PC-9 (cell line): ENCODE results near the gene CDHR5. TPM values are rescaled to one million over a fixed set of nuclear protein-coding genes. Genes with fewer than 3 reads are reported as not detected.

ENCODE experiments used
- BruUV-seq: library from RNA; stranded (reverse); fragments of 400-500 nt; replicated peaks from 2 replicates; lab custom pipeline; 2021; lab: Mats Ljungman, UMichigan
- CTCF ChIA-PET: fragments of 300-600 bp; sonication (Branson Sonifier 250); formaldehyde crosslinking; loops from one replicate; lab custom pipeline; 2022; ENCODE audit warnings: antibody characterized with exemption; lab: Charles Lee
- POLR2A ChIA-PET: fragments of 300-600 bp; sonication (Branson Sonifier 250); formaldehyde crosslinking; loops from one replicate; lab custom pipeline; 2022; ENCODE audit warnings: antibody characterized with exemption; ENCODE audit not compliant: unreplicated experiment; lab: Charles Lee
- DNase-seq, 2 experiments: peaks; one replicate each; pipeline versions ENCODE4 v3.0.0 to v3.0.0-alpha.2; 2015 to 2022; ENCODE audit warnings: mixed read lengths in 1 of 2
- H2AFZ ChIP-seq: fragments of 200-600 bp; sonication (generic); 2 replicates; pipeline ENCODE4 v1.8.1; 2017; ENCODE audit warnings: antibody characterized with exemption
- H3F3A ChIP-seq: fragments of 200-600 bp; sonication (generic); 2 replicates; pipeline ENCODE4 v1.8.1; 2017; ENCODE audit warnings: antibody characterized with exemption, mild to moderate bottlenecking, low read depth; ENCODE audit not compliant: insufficient read depth
- H3K27ac ChIP-seq: fragments of 200-600 bp; sonication (generic); 2 replicates; pipeline ENCODE4 v1.6.1; 2016; ENCODE audit warnings: mixed run types
- H3K27me3 ChIP-seq: fragments of 200-600 bp; sonication (generic); 2 replicates; pipeline ENCODE4 v1.6.1; 2016; ENCODE audit warnings: low read depth, mixed run types; ENCODE audit not compliant: insufficient read depth
- H3K36me3 ChIP-seq: fragments of 200-600 bp; sonication (generic); 2 replicates; pipeline ENCODE4 v1.6.1; 2016; ENCODE audit warnings: low read depth, mixed run types
- H3K4me1 ChIP-seq: fragments of 200-600 bp; sonication (generic); replicated peaks from 2 replicates; pipeline ENCODE4 v1.6.1; 2016; ENCODE audit warnings: mixed run types; ENCODE audit not compliant: insufficient read depth
- H3K4me2 ChIP-seq: fragments of 200-600 bp; sonication (generic); 2 replicates; pipeline ENCODE4 v1.6.1; 2017; ENCODE audit warnings: mixed run types
- H3K4me3 ChIP-seq: fragments of 200-600 bp; sonication (generic); 2 replicates; pipeline ENCODE4 v1.6.1; 2016; ENCODE audit warnings: mixed run types
- H3K79me2 ChIP-seq: fragments of 200-600 bp; sonication (generic); 2 replicates; pipeline ENCODE4 v1.6.1; 2017; ENCODE audit warnings: low read depth, mixed run types
- H3K9me2 ChIP-seq: fragments of 200-600 bp; sonication (generic); 2 replicates; pipeline ENCODE4 v1.8.1; 2017; ENCODE audit warnings: mild to moderate bottlenecking; ENCODE audit not compliant: insufficient read depth
- H3K9me3 ChIP-seq: fragments of 200-600 bp; sonication (generic); 2 replicates; pipeline ENCODE4 v1.8.1; 2016; ENCODE audit warnings: low read depth; ENCODE audit not compliant: insufficient read depth
- H4K20me1 ChIP-seq: fragments of 200-600 bp; sonication (generic); 2 replicates; pipeline ENCODE4 v1.8.1; 2017; ENCODE audit not compliant: insufficient read depth
- EZH2 ChIP-seq: fragments of 200-600 bp; sonication (generic); IDR thresholded peaks from 2 replicates; pipeline ENCODE4 v1.8.0; 2017; ENCODE audit warnings: antibody characterized with exemption, low read depth
- intact Hi-C: fragments of 100-400 bp; cut with micrococcal nuclease; formaldehyde crosslinking; loops from one replicate; pipeline ENCODE4 v1.10.0; 2022; ENCODE audit not compliant: unreplicated experiment
- total RNA-seq: library from RNA; stranded (reverse); gene quantifications from 2 replicates; pipeline ENCODE4 v1.2.3, GENCODE V29; 2021
- TF ChIP-seq, protein P1 (sequence below): fragments of 200-600 bp; sonication (generic); conservative IDR thresholded peaks from 2 replicates; pipeline ENCODE4 v1.6.1; 2017; ENCODE audit warnings: mixed run types, antibody characterized with exemption, mild to moderate bottlenecking, moderate library complexity

CDHR5 gene
- total RNA-seq, 1 experiment from 2014 or later, result not detected

- Histone ChIP-seq H3K4me1 (no peaks in the 10 kb centered on the region), H3K4me2 (no peak overlapping the region), H3F3A (no peaks in the 10 kb centered on the region; the same call in 1 of the 2 replicates), H3K27ac (no peak overlapping the region), H2AFZ (no peak overlapping the region), H3K9me2 (no peaks in the 10 kb centered on the region), H3K4me3 (no peak overlapping the region), H3K79me2 (no peaks in the 10 kb centered on the region), H3K27me3 (no peaks in the 10 kb centered on the region), H3K9me3 (no peaks in the 10 kb centered on the region), H4K20me1 (peaks cover 10% of the 10 kb centered on the region), H3K36me3 (no peaks in the 10 kb centered on the region)
- no TSS peak for BruUV-seq
- CTCF ChIA-PET, result no interaction called here
- no peak for DNase-seq
- intact Hi-C loops, result no loop called here
- no peak for TF ChIP-seq EZH2
- TF ChIP-seq, protein P1, sequence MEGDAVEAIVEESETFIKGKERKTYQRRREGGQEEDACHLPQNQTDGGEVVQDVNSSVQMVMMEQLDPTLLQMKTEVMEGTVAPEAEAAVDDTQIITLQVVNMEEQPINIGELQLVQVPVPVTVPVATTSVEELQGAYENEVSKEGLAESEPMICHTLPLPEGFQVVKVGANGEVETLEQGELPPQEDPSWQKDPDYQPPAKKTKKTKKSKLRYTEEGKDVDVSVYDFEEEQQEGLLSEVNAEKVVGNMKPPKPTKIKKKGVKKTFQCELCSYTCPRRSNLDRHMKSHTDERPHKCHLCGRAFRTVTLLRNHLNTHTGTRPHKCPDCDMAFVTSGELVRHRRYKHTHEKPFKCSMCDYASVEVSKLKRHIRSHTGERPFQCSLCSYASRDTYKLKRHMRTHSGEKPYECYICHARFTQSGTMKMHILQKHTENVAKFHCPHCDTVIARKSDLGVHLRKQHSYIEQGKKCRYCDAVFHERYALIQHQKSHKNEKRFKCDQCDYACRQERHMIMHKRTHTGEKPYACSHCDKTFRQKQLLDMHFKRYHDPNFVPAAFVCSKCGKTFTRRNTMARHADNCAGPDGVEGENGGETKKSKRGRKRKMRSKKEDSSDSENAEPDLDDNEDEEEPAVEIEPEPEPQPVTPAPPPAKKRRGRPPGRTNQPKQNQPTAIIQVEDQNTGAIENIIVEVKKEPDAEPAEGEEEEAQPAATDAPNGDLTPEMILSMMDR, result no peak
- POLR2A ChIA-PET, result no interaction called here
Observed at GRCh38 chr11:592501-592900, 32.3 kb downstream of the CDHR5 start.

- H3K4me3 ChIP-seq, result no peak overlapping the region
- H3K9me2 ChIP-seq, result no peaks in the 10 kb centered on the region
- H3K4me1 ChIP-seq, result no peaks in the 10 kb centered on the region
- no peaks in the 10 kb centered on the region for H3K9me3 ChIP-seq
- no peak for TF ChIP-seq EZH2
- TF ChIP-seq, protein P1, result no peak
- H3K79me2 ChIP-seq, result no peaks in the 10 kb centered on the region
- H2AFZ ChIP-seq, result no peak overlapping the region
- no peak overlapping the region for H3K4me2 ChIP-seq
- BruUV-seq, result no TSS peak
- CTCF ChIA-PET, result no interaction called here
- no peak overlapping the region for H3K27ac ChIP-seq
- intact Hi-C loops, result no loop called here
- POLR2A ChIA-PET, result no interaction called here
- no peaks in the 10 kb centered on the region; the same call in 1 of the 2 replicates for H3F3A ChIP-seq
- DNase-seq, result no peak
- H3K27me3 ChIP-seq, result no peaks in the 10 kb centered on the region
- no peaks in the 10 kb centered on the region for H3K36me3 ChIP-seq
- H4K20me1 ChIP-seq, result peaks cover 10% of the 10 kb centered on the region
Observed at GRCh38 chr11:590997-591396, 33.8 kb downstream of the CDHR5 start.

DNA sequence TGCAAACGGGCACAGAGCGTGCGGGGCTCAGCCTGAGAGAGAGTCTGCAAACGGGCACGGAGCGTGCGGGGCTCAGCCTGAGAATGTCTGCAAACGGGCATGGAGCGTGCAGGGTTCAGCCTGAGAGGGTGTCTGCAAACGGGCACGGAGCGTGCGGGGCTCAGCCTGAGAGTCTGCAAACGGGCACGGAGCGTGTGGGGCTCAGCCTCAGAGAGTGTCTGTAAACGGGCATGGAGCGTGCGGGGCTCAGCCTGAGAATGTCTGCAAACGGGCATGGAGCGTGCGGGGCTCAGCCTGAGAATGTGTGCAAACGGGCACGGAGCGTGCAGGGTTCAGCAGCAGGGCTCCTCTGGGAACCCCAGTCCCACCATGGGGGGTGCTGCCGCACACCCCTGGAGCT is 35.0 kb downstream of the CDHR5 start:
- no peak overlapping the region for H2AFZ ChIP-seq
- H3F3A ChIP-seq, result no peaks in the 10 kb centered on the region; the same call in 1 of the 2 replicates
- intact Hi-C loops, result no loop called here
- no peaks in the 10 kb centered on the region for H3K79me2 ChIP-seq
- ChIA-PET CTCF (no interaction called here), POLR2A (no interaction called here)
- no peak for DNase-seq
- no peaks in the 10 kb centered on the region for H3K4me1 ChIP-seq
- H3K27me3 ChIP-seq, result no peaks in the 10 kb centered on the region
- H3K9me2 ChIP-seq, result no peaks in the 10 kb centered on the region
- no peaks in the 10 kb centered on the region for H3K36me3 ChIP-seq
- TF ChIP-seq, protein P1, result no peak
- TF ChIP-seq EZH2, result no peak
- H3K9me3 ChIP-seq, result no peaks in the 10 kb centered on the region
- no TSS peak for BruUV-seq
- no peak overlapping the region for H3K4me2 ChIP-seq
- H3K27ac ChIP-seq, result no peak overlapping the region
- H3K4me3 ChIP-seq, result no peak overlapping the region
- H4K20me1 ChIP-seq, result peaks cover 10% of the 10 kb centered on the region
